DMS 273 treated with DMSO at 0.1 percent for 48 hours (cell line): ENCODE results near the gene GPS2.

Experiments used
- DNase-seq: peaks from one replicate; lab custom pipeline; 2025; lab: John Stamatoyannopoulos, UW

GPS2 gene

GRCh38 chr17:7317161-7317803 lies 2.1 kb upstream of the GPS2 start:
- no peak for DNase-seq

GRCh38 chr17:7315570-7316235 lies 543 bp upstream of the GPS2 start:
- DNase-seq, result no peak

DNA sequence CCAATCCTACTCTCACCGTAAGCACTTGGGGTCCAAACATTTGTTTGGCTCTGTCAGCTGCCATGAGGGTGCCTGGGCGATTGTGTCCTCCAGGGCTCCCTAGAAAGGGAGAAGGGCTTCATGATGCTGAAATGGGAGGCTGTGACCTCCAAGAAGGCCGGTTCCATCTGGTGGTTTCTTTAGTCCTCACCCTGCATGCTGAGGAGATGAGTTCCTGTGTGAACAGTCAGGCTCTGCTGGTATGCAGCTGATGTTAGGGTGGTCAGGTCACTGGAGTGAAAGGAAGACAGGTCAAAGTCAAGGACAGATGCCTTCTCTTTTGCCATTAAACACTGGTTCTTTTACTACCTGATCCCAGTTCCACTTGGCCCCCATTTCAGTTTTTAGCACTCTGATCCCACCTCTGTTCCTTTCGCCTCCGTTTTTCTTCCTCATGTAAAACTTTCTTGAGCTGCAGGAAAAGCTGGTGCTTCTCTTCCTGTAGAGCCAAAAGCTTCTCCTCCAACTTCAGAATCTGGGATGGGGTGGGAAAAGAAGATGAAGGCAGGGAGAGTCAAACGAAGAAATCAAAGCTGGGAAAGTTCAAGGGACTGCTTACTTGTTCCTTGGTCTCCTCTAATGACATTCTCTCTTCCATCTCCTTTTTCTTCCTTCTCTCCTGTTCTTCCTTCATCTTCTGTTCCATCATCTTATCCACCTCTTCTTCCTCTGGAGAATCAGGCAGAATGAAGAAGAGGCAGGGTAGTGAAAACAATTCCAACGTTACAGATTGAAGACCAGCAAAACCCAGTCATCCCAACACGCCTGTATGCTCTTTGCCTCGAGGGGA lies 1.1 kb downstream of the GPS2 start:
- DNase-seq, result no peak

- no peak for DNase-seq
These were observed 1.9 kb downstream of the GPS2 start for GRCh38 chr17:7313088-7313889.

DNA sequence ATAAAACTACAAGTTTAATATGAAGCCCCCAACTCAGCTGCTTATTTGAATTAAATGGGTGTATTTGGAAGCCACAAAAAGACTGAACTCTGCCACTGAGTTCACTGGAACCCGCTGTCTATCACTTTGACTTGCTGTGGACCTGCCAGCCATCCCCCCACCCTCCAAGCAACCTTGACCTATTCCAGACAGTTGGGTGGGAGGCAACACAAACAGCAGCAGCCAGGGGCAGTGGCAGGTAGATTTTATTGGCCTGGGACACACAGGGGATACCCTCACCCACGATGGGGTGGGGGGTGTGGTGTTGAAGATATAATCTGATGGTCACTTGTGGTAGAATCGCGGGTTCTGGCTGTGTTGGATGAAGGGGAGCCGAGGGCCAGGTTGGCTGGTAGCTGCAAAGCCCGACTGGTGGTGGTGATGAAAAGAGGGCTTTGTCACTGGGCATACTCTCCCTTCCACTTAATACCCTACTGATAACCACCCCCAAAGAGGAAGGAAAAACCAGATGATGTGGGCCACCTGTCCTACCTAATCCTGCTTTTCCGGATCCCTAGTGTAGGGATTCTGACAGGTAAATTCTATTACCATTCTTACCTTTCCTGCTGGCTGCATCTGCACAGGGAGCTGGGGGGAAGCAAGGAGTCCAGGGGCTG lies 2.6 kb downstream of the GPS2 start:
- no peak for DNase-seq

DNA sequence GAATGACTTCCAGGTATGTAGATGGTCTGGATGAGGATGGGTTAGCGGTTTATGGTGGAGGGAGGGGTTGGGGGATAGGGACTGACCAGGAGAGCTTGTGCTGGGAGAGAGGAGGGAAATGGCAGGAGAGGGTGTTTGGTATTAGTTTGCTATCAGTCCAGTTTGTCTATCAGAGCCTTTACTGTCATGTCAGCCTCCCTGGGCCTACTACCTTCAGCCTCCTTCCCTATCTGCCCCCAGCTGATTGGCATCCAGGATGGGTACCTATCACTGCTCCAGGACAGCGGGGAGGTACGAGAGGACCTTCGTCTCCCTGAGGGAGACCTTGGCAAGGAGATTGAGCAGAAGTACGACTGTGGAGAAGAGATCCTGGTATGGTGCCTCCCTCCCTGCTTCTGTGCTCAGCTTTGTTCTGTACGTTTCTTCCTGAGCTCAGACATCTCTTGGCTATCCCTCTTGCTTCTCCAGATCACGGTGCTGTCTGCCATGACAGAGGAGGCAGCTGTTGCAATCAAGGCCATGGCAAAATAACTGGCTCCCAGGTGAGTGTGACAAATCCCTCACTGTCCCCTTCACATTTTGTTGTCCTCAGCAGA lies 4.0 kb downstream of the GPS2 start:
- no peak for DNase-seq

DNA sequence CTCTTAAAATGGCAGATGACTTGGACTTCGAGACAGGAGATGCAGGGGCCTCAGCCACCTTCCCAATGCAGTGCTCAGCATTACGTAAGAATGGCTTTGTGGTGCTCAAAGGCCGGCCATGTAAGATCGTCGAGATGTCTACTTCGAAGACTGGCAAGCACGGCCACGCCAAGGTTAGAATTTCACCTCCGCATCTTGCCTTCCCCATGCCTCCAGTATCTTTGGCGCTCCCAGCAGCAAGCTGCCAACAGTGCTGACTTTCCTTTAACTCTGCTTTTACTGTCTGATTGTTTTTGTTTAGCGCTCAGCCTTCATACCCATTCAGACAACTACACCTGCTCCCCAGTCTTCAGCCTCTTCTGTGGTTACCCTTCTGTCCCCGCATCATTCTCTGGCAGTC lies 5.5 kb downstream of the GPS2 start:
- DNase-seq, result no peak

GRCh38 chr17:7308625-7309433 lies 6.3 kb downstream of the GPS2 start:
- peak; percentile 19 for DNase-seq

DNA sequence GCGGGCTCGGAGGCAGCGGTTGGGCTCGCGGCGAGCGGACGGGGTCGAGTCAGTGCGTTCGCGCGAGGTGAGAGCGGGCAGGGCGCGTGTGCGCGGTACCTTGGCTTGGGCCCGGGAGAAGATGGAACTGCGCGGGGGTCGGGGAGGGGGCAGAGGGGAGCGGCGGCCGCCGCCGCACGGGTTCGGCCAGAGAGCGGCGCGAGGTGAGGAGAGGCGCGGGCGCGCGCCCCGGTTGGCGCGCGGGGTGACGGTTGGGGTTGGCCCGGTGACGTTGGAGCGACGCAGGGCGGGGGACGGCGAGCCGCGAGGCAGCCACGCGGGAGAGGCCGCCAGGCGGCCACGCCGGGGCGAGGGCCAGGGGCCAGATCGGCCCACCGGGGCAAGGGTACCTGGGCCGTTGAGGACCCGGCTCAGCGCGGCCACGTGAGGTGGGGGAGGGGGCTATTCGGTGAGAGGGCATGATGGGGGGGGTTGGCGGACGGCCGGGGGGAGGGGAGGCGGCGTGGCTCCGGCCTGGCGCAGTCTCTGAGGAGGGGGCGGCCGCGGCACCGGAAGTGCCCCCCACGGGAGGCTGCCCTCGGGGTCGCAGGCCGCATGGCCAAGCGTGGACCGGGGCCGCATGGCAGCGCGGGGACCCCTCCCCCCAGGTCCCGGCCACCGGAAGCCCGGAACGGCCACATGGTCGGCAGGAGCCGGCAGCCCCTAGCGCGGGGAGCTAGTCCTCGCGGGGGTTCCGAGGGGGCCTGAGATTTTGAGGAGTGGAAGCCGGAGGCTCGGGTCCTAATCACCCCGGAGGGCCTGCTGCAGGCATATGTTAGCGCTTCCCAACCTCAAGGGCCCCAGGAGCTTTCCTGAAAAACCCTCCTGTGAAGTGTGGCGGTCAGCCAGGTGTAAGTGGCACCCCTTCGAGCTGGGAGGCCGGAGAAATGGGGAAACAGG lies 7.2 kb downstream of the GPS2 start:
- no peak for DNase-seq

DNA sequence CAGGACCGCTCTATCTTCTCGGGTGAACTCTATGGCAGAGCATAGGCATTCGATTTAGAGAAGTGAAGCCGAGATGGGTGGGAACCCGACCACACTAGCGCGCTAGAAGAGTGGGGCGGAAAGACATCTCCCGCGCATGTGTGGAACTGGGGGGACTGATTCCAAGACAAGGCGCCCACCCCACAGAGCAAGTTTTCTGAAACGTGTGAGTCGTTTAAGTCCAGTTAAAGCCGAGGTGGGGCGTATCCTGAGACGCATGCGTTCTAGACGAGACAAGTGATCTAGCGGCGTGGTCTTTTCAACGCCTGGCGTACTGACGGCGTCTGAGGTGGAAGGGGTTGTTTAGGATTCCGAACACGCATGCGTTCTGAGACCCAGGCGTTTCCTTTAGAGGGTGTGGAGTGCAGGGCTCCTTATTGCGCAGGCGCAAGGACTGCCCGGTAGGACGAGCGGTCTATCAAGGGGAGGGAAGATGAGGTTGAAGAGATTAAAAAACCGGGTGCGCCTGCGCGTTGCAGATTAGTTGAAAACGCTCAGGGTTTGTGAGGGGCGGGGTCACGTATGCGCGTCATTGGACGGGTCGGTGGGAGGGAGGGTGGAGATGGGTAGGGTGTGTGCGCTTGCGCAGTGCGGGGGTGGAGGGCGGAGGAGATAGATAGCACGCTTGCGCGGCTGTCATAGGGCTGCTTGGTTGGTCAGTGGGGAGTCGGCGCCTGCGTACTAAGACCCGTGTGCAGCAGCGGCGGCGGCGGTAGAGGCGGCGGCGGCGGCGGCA lies 8.1 kb downstream of the GPS2 start, which contains the start of gene EIF5A:
Gene EIF5A (plus strand): TSS at position 718 of the 775 bp plus-strand sequence. CDS start 2,008 bp downstream, outside the sequence.
- DNase-seq, result peak; percentile 97

- DNase-seq, result no peak
These were observed 11.0 kb downstream of the GPS2 start for GRCh38 chr17:7304179-7304578.

DNA sequence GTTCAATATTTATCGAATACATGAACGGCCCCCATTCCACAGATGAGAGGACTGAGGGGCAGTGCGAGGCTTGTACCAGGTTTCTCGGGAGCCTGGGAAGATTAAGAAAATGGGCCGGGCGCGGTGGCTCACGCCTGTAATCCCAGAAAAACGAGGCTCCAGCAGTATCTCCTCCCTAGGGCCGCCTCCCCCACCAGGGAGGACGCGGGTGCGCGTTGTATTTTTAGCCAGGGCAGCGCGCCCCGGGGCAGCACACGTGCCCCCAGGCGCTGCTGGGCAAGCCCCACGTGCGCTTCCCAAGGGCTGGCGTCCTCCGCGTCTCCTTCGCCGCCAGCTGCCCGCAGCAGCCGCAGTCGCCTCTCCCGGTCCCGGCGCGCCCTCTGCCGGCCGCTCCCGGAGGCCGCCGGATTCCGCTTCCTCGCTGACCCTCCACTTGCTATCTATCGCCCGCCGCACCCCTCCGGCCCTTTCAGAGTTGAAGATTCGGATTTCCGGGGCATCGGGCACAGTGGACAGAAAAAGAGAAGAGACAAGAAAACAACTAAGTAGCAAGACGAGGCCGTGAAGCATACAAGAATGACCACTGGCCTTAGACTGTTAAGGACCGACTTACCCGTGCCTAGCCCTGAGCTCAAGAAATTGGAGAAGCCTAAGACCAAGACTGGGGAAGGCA lies 18.8 kb downstream of the GPS2 start:
- DNase-seq, result peak; percentile 23

DNA sequence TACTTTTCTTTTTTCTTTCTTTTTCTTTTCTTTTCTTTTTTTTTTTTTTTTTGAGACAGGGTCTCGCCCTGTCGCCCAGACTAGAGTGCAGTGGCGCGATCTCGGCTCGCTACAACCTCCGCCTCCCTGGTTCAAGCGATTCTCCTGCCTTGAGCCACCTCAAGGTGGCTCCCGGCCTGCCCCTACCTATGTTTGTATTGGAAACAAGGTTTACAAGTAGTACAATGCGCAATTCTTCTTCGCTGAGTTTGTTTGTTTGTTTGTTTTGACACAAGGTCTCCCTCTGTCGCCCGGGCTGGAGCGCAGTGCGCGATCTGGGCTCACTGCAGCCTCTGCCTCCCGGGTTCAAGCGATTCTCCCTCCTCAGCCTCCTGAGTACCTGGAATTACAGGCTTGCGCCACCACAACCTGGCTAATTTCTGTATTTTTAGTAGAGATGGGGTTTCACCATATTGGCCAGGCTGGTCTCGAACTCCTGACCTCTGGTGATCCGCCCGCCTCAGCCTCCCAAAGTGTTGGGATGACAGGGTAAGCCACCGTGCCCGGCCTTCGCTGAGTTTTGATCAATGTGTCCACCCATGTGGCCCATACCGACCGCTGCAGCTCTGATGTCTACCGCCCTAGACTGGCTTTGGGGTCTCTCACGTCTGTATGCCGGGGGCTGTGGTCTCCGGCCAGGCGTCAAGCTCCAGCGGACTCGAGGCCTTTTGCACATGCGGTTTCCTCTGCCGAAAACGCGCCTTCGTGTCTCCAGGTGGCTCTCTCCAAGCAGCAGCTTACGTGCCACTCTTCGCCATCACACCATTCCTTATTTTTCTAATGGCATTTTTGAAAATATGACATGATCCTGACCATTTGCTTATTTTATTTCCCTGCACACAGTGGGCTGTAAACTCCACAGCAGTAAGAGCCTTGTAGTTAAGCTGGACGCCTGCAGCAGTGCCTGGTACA lies 19.7 kb downstream of the GPS2 start:
- DNase-seq, result no peak

DNA sequence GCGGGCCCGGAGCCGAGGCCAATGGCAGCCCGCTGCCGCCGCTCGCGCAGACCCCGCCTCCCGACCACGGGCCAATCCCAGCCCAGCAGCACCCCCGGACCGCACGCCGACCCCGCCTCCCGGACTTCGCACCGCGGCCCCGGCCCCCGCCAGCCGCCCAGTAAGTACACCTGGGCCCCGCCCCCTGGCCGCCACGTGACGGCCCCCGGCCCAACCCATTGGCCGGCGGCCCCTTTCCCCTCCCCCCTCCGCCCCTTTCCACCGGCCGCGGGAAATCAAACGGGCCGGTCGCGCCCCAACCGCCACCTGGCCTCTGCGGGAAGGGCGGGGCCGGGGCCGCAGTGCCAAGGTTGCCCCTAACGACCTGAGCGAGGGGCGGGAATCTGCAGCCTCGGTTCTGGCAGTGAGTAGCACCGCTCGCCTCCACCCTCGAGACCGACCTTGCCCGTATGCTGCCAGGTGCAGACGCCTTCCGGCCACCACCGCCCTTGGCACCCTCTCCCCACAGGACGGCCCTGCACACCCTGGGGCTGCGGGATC lies 20.5 kb downstream of the GPS2 start, which contains the start of gene YBX2:
Gene YBX2 (minus strand): TSS at position 26 of the 540 bp plus-strand sequence. CDS start 139 bp downstream, outside the sequence.
- DNase-seq, result no peak

GRCh38 chr17:7293816-7294613 lies 21.1 kb downstream of the GPS2 start:
- DNase-seq, result no peak
